ENCODE data around the gene CAB39. TPM values are rescaled to one million over a fixed set of nuclear protein-coding genes. Genes with fewer than 3 reads are reported as not detected.
A peak's percentile ranks its signal among the peaks of the same experiment; 100 is the strongest.

The CAB39 gene
- total RNA-seq, 1 donor: 86.4 TPM

- TF ChIP-seq CTCF (IDR thresholded peaks at IDR 0.05; ENCODE audit: insufficient read depth, low read depth, low read length): no peak
- no peak for DNase-seq (ENCODE audit: low read depth)
- no peak overlapping the region for H3K4me3 ChIP-seq (ENCODE audit: low read depth, low read length)
Observed at GRCh38 chr2:230732914-230733401, 20.3 kb downstream of the CAB39 start.

GRCh38 chr2:230734247-230735175 lies 21.9 kb downstream of the CAB39 start:
- DNase-seq (ENCODE audit: low read depth): no peak
- TF ChIP-seq CTCF (IDR thresholded peaks at IDR 0.05; ENCODE audit: insufficient read depth, low read depth, low read length): no peak
- H3K4me3 ChIP-seq (ENCODE audit: low read depth, low read length): no peak overlapping the region

GRCh38 chr2:230735884-230736283 lies 23.2 kb downstream of the CAB39 start:
- no peak overlapping the region for H3K4me3 ChIP-seq (ENCODE audit: low read depth, low read length)
- TF ChIP-seq CTCF (IDR thresholded peaks at IDR 0.05; ENCODE audit: insufficient read depth, low read depth, low read length): no peak
- DNase-seq (ENCODE audit: low read depth): no peak

GRCh38 chr2:230737300-230737699 lies 24.7 kb downstream of the CAB39 start:
- H3K4me3 ChIP-seq (ENCODE audit: low read depth, low read length): no peak overlapping the region
- DNase-seq (ENCODE audit: low read depth): no peak
- TF ChIP-seq CTCF (IDR thresholded peaks at IDR 0.05; ENCODE audit: insufficient read depth, low read depth, low read length): no peak

GRCh38 chr2:230737791-230738226 lies 25.2 kb downstream of the CAB39 start:
- TF ChIP-seq CTCF (IDR thresholded peaks at IDR 0.05; ENCODE audit: insufficient read depth, low read depth, low read length): no peak
- no peak overlapping the region for H3K4me3 ChIP-seq (ENCODE audit: low read depth, low read length)
- DNase-seq (ENCODE audit: low read depth): no peak

- no peak for TF ChIP-seq CTCF (IDR thresholded peaks at IDR 0.05; ENCODE audit: insufficient read depth, low read depth, low read length)
- H3K4me3 ChIP-seq (ENCODE audit: low read depth, low read length): no peak overlapping the region
- peak; percentile 75 for DNase-seq (ENCODE audit: low read depth)
Observed at GRCh38 chr2:230738391-230738811, 25.8 kb downstream of the CAB39 start.

Data from fibroblast of villous mesenchyme (primary cell).